Measurements from ENCODE around the gene RASGRP2.

GRCh38 chr11:64792482-64792881 is 48.5 kb upstream of the RASGRP2 start:
- TF ChIP-seq MAX (IDR thresholded peaks at IDR 0.05; ENCODE audit: insufficient read depth, insufficient read length) (no peak), POLR2A (IDR thresholded peaks at IDR 0.05; ENCODE audit: low read depth, low read length) (no peak)
